ENCODE measurements around the gene CBLN1.

- TF ChIP-seq, protein P1, sequence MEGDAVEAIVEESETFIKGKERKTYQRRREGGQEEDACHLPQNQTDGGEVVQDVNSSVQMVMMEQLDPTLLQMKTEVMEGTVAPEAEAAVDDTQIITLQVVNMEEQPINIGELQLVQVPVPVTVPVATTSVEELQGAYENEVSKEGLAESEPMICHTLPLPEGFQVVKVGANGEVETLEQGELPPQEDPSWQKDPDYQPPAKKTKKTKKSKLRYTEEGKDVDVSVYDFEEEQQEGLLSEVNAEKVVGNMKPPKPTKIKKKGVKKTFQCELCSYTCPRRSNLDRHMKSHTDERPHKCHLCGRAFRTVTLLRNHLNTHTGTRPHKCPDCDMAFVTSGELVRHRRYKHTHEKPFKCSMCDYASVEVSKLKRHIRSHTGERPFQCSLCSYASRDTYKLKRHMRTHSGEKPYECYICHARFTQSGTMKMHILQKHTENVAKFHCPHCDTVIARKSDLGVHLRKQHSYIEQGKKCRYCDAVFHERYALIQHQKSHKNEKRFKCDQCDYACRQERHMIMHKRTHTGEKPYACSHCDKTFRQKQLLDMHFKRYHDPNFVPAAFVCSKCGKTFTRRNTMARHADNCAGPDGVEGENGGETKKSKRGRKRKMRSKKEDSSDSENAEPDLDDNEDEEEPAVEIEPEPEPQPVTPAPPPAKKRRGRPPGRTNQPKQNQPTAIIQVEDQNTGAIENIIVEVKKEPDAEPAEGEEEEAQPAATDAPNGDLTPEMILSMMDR (conservative IDR thresholded peaks at IDR 0.05; ENCODE audit: low read depth in 2 of 2), result no peak
- TF ChIP-seq POLR2AphosphoS5 (IDR thresholded peaks at IDR 0.05; ENCODE audit: low read depth) (no peak), EZH2 (IDR thresholded peaks at IDR 0.05; ENCODE audit: low read depth, unreplicated experiment) (no peak)
- TF ChIP-seq, protein P2, sequence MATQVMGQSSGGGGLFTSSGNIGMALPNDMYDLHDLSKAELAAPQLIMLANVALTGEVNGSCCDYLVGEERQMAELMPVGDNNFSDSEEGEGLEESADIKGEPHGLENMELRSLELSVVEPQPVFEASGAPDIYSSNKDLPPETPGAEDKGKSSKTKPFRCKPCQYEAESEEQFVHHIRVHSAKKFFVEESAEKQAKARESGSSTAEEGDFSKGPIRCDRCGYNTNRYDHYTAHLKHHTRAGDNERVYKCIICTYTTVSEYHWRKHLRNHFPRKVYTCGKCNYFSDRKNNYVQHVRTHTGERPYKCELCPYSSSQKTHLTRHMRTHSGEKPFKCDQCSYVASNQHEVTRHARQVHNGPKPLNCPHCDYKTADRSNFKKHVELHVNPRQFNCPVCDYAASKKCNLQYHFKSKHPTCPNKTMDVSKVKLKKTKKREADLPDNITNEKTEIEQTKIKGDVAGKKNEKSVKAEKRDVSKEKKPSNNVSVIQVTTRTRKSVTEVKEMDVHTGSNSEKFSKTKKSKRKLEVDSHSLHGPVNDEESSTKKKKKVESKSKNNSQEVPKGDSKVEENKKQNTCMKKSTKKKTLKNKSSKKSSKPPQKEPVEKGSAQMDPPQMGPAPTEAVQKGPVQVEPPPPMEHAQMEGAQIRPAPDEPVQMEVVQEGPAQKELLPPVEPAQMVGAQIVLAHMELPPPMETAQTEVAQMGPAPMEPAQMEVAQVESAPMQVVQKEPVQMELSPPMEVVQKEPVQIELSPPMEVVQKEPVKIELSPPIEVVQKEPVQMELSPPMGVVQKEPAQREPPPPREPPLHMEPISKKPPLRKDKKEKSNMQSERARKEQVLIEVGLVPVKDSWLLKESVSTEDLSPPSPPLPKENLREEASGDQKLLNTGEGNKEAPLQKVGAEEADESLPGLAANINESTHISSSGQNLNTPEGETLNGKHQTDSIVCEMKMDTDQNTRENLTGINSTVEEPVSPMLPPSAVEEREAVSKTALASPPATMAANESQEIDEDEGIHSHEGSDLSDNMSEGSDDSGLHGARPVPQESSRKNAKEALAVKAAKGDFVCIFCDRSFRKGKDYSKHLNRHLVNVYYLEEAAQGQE (IDR thresholded peaks at IDR 0.05; ENCODE audit: unreplicated experiment), result no peak
Observed at GRCh38 chr16:49324703-49325102, 43.1 kb upstream of the CBLN1 start.
